Frontal cortex (tissue), 4 donors: ENCODE data around the gene SCG3. TPM values are rescaled to one million over a fixed set of nuclear protein-coding genes. Genes with fewer than 3 reads are reported as not detected.
A peak's percentile ranks its signal among the peaks of the same experiment; 100 is the strongest.

Source experiments
- DNase-seq, 2 donors: peaks; one replicate each; pipeline ENCODE4 v3.0.0; 2012; ENCODE audit warnings: low spot score in 2 of 2
- FAIRE-seq: peaks from 2 replicates; lab custom pipeline; 2012; peaks lifted over from hg19 to GRCh38; lab: Jason Lieb, UNC
- total RNA-seq: library from RNA; depleted of rRNA; stranded (reverse); fragments of >200 nt; gene quantifications from one replicate; pipeline ENCODE4 v1.2.3, GENCODE V29; 2014
- donor health status: control.
- donor health status: control.
- donor health status: control.

Gene SCG3
- total RNA-seq, 1 donor from 2014 or later: 37.9 TPM

GRCh38 chr15:51751697-51752683 lies 70.7 kb downstream of the SCG3 start:
- FAIRE-seq: no peak
- DNase-seq: peak in 1 of 2 donors; percentile 37

- FAIRE-seq (no peak), DNase-seq (no peak)
These were observed 71.6 kb downstream of the SCG3 start for GRCh38 chr15:51752888-51753287.

DNA sequence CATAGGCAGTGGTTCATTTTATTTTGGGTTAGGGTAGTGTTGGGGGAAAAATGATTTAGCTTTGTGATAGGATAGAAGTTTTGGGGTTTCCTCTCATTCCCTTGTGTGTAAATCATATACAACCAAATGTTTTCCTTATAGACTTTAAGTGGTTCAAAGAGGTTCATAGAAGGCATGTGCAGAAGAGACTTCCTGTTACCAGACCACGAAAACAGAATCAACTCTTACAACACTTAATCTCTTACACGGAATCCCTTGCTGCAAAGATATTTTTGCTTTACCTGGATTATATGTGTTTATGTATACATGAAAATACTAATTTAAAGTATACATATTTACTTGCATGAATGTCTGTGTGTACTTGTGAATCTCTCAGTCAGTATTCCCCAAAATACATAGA lies 73.0 kb downstream of the SCG3 start:
- DNase-seq: no peak
- no peak for FAIRE-seq

GRCh38 chr15:51755790-51756189 lies 74.5 kb downstream of the SCG3 start:
- FAIRE-seq (no peak), DNase-seq (no peak)

GRCh38 chr15:51756482-51756881 lies 75.2 kb downstream of the SCG3 start:
- FAIRE-seq (no peak), DNase-seq (no peak)

GRCh38 chr15:51757450-51757849 lies 76.1 kb downstream of the SCG3 start:
- FAIRE-seq: no peak
- DNase-seq: no peak

DNA sequence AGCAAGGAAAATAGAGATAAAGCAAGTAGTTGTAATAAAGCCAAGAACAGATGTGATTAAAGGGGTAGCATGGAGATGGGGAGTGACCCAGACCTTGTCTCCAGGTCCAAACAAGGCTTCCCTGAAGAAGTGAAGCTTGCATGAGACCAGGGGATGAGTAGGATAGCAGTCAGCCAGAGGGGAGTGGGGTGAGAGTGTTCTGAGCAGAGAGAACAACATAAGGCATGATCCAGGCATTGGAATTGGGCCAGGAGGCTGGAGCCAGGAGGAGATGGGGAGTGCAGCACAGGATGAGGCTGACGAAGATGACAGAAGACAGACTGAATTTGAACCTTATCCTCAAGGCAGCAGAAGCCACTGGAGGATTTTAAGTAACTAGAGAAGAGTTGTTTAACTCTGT lies 77.3 kb downstream of the SCG3 start:
- FAIRE-seq: no peak
- DNase-seq: peak in 1 of 2 donors; percentile 33

- no peak for DNase-seq
- FAIRE-seq: no peak
These were observed 78.3 kb downstream of the SCG3 start for GRCh38 chr15:51759557-51760070.

GRCh38 chr15:51760805-51761204 lies 79.5 kb downstream of the SCG3 start:
- DNase-seq: no peak
- no peak for FAIRE-seq

- DNase-seq (peak; percentile 28 to 51), FAIRE-seq (peak; percentile 93)
These were observed 84.4 kb downstream of the SCG3 start for GRCh38 chr15:51765751-51766150.

DNA sequence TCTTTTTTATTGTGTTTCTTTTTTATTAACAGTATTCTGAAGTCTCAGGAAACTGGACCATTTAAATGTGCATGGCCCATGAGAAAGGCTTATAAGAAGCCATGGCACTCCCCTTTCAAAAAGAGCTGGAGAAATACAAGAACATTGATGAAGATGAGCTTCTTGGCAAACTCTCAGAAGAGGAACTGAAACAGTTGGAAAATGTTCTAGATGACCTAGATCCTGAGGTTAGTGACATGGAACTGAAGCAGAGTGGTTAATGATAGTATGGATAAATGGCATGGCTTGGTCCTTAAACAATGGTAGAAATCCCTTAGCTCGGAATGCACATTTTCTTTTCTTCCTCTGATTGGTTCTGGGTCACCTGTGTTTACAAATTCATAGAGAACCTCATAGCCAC lies 85.0 kb downstream of the SCG3 start:
- no peak for DNase-seq
- no peak for FAIRE-seq

GRCh38 chr15:51768018-51768417 lies 86.7 kb downstream of the SCG3 start:
- no peak for DNase-seq
- no peak for FAIRE-seq

Other genes starting within 250 kb of the SCG3 start
- gene DMXL2, start 58.7 kb upstream of the SCG3 start, total RNA-seq: 147 TPM
- 30.6 TPM for gene LYSMD2, start 56.2 kb downstream of the SCG3 start, total RNA-seq
- gene TMOD2, start 70.1 kb downstream of the SCG3 start, total RNA-seq: 198 TPM
- 76.2 TPM for gene TMOD3, start 148.2 kb downstream of the SCG3 start, total RNA-seq